ENCODE data around the gene LRRC27. TPM values are rescaled to one million over a fixed set of nuclear protein-coding genes. Genes with fewer than 3 reads are reported as not detected.

LRRC27 gene
- total RNA-seq, 1 donor from 2014 or later: 13.8 TPM

DNA sequence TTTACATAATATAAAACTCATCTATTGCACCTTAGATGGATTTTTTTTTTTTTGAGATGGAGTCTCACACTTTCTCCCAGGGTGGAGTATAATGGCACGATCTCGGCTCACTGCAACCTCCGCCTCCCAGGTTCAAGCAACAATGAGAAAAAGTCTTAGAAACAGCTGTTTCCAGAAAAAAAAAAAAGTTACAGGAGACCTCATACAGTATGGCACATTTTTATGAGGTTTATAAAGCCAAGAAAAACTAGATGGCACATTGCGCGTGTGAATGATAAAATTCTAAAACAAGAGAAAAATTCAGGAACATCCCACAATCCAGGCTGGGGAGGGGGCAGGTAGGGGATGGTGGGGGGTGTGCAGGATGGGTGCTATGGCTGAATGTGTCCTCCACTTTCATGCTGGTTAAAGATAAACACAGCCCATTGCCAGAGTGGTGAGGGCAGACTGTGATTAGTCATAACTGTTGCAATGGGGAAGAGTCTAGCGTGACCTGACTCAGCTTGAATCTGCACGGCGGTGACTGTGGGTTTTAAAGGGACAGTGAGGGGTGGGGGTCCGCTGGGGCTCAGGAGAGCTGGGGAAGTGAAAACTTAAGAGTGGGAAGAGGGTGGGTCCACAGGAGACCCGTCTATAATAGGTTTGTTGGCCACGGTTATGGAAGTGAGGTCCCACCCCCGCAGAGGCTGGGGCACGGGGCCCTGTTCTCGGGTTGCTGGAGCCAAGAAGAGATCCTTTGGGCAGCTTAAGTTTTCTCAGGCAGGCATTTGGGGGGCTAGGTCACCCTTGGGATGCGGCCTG, 11.9 kb upstream of the LRRC27 start:
- TF ChIP-seq, protein P1, sequence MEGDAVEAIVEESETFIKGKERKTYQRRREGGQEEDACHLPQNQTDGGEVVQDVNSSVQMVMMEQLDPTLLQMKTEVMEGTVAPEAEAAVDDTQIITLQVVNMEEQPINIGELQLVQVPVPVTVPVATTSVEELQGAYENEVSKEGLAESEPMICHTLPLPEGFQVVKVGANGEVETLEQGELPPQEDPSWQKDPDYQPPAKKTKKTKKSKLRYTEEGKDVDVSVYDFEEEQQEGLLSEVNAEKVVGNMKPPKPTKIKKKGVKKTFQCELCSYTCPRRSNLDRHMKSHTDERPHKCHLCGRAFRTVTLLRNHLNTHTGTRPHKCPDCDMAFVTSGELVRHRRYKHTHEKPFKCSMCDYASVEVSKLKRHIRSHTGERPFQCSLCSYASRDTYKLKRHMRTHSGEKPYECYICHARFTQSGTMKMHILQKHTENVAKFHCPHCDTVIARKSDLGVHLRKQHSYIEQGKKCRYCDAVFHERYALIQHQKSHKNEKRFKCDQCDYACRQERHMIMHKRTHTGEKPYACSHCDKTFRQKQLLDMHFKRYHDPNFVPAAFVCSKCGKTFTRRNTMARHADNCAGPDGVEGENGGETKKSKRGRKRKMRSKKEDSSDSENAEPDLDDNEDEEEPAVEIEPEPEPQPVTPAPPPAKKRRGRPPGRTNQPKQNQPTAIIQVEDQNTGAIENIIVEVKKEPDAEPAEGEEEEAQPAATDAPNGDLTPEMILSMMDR (IDR thresholded peaks at IDR 0.05; ENCODE audit: partially characterized antibody, unreplicated experiment): no peak
- Mint-ChIP-seq H3K9me3 (ENCODE audit: unreplicated experiment) (peaks cover 8% of the 10 kb centered on the region), H3K27me3 (ENCODE audit: unreplicated experiment) (peaks cover 4% of the 10 kb centered on the region), H3K27ac (ENCODE audit: unreplicated experiment) (peak overlapping the region; percentile 45), H3K4me1 (ENCODE audit: low read depth, unreplicated experiment) (peaks cover 24% of the 10 kb centered on the region), H3K4me3 (ENCODE audit: unreplicated experiment) (peak overlapping the region; percentile 9), H3K36me3 (ENCODE audit: unreplicated experiment) (peaks cover 12% of the 10 kb centered on the region)
- no peak for DNase-seq

DNA sequence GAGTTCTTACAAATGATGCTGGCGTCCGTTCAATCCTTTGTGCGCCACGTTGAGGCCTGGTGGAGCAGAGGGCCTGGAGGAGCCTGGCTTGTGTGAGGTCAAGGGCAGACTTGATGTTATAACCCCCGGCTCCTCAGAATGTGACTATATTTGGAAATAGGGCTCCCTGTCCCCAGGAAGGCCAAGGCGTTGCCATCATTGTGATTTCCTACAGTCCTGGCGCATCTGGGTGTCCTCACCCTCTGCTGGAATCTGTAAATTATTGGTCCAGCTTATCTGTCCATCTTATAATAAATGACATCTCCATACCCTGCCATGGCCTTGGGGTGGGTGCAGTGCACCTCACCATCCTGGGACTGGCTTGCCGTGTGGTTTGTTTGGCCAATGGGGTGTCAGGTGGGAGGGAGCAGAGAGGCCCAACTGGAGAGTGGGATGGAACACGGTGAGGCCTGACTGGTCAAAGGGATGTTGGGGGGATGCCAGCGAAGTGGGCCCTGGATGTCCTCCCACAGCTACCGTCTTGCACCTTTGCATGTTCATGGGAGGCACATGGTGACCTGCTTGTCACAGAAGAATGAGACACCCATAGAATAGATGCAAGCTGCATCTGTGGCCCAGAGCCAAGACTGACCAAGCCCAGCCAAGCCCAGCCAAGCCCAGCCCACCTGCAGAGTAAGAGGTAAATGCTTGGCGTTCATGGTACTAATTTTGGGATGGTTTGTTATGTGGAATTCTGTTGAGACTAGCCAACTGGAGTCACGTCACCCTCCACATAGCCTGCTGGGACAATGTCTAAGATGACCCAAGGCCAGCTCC, 11.1 kb upstream of the LRRC27 start:
- Mint-ChIP-seq H3K9me3 (ENCODE audit: unreplicated experiment) (peaks cover 8% of the 10 kb centered on the region), H3K27me3 (ENCODE audit: unreplicated experiment) (peaks cover 4% of the 10 kb centered on the region), H3K36me3 (ENCODE audit: unreplicated experiment) (peaks cover 8% of the 10 kb centered on the region), H3K4me3 (ENCODE audit: unreplicated experiment) (no peak overlapping the region), H3K4me1 (ENCODE audit: low read depth, unreplicated experiment) (peaks cover 24% of the 10 kb centered on the region), H3K27ac (ENCODE audit: unreplicated experiment) (peak overlapping the region; percentile 28)
- DNase-seq: no peak
- TF ChIP-seq, protein P1 (IDR thresholded peaks at IDR 0.05; ENCODE audit: partially characterized antibody, unreplicated experiment): no peak

DNA sequence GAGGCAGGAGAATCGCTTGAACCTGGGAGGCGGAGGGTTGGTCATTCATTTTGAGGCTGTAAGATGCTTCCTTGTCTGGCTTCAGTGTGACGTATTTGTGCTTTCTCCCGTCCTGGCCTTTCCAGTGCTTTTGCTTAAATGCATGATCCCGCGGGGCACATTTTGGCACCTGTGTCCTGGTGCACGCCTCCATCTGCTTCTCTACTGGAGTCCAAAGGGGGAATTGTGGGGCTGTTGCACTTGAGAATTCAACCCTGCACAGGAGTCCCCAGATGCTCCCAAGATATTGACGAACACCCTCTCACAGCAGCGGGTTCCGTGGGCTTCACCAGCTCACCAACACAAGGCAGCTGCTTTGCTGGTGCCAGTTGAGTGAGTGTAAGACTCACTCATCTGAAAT, 10.3 kb upstream of the LRRC27 start:
- peak overlapping the region; percentile 96 for H3K27ac Mint-ChIP-seq (ENCODE audit: unreplicated experiment)
- peaks cover 11% of the 10 kb centered on the region for H3K36me3 Mint-ChIP-seq (ENCODE audit: unreplicated experiment)
- peaks cover 4% of the 10 kb centered on the region for H3K27me3 Mint-ChIP-seq (ENCODE audit: unreplicated experiment)
- H3K9me3 Mint-ChIP-seq (ENCODE audit: unreplicated experiment): peaks cover 8% of the 10 kb centered on the region
- peaks cover 24% of the 10 kb centered on the region for H3K4me1 Mint-ChIP-seq (ENCODE audit: low read depth, unreplicated experiment)
- TF ChIP-seq, protein P1 (IDR thresholded peaks at IDR 0.05; ENCODE audit: partially characterized antibody, unreplicated experiment): no peak
- DNase-seq: peak; percentile 79
- peak overlapping the region; percentile 74 for H3K4me3 Mint-ChIP-seq (ENCODE audit: unreplicated experiment)

DNA sequence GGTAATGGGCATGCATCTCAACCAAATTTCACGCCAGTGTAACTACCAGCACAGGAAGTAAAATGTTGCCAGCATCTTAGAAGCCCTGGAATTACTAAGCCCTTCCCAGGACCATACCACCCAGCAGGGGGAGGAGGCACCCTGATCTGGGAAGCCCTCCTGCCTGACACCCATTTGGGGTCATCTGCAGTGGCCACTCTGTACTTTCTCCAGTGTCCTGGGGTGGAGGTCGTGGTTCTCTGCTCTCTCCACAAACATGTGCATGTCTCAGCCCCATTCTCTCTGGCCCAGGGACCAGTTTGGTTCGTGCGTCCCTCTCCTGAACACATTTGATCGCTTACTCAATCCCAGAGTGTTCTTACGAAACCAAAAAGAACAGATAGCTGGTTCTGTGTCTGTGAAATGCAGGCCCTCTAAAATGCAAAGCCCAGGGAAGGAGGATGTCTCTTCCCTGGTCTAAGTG, 9.4 kb upstream of the LRRC27 start:
- TF ChIP-seq, protein P1 (IDR thresholded peaks at IDR 0.05; ENCODE audit: partially characterized antibody, unreplicated experiment): no peak
- no peak for DNase-seq
- H3K9me3 Mint-ChIP-seq (ENCODE audit: unreplicated experiment): peaks cover 8% of the 10 kb centered on the region
- peaks cover 4% of the 10 kb centered on the region for H3K27me3 Mint-ChIP-seq (ENCODE audit: unreplicated experiment)
- H3K36me3 Mint-ChIP-seq (ENCODE audit: unreplicated experiment): peaks cover 11% of the 10 kb centered on the region
- peak overlapping the region; percentile 43 for H3K4me3 Mint-ChIP-seq (ENCODE audit: unreplicated experiment)
- peaks cover 24% of the 10 kb centered on the region for H3K4me1 Mint-ChIP-seq (ENCODE audit: low read depth, unreplicated experiment)
- H3K27ac Mint-ChIP-seq (ENCODE audit: unreplicated experiment): peak overlapping the region; percentile 31
